GM12874 (cell line): ENCODE measurements around the gene HNRNPA1.

Source experiments
- TF ChIP-seq, protein P1 (sequence below): IDR thresholded peaks from 2 replicates; pipeline ENCODE4 v1.5.1; 2011; ENCODE audit warnings: low read depth, mild to moderate bottlenecking, control low read depth, low read length, moderate library complexity; ENCODE audit not compliant: insufficient read depth

The HNRNPA1 gene

GRCh38 chr12:54249489-54249888, 31.0 kb upstream of the HNRNPA1 start:
- TF ChIP-seq, protein P1, sequence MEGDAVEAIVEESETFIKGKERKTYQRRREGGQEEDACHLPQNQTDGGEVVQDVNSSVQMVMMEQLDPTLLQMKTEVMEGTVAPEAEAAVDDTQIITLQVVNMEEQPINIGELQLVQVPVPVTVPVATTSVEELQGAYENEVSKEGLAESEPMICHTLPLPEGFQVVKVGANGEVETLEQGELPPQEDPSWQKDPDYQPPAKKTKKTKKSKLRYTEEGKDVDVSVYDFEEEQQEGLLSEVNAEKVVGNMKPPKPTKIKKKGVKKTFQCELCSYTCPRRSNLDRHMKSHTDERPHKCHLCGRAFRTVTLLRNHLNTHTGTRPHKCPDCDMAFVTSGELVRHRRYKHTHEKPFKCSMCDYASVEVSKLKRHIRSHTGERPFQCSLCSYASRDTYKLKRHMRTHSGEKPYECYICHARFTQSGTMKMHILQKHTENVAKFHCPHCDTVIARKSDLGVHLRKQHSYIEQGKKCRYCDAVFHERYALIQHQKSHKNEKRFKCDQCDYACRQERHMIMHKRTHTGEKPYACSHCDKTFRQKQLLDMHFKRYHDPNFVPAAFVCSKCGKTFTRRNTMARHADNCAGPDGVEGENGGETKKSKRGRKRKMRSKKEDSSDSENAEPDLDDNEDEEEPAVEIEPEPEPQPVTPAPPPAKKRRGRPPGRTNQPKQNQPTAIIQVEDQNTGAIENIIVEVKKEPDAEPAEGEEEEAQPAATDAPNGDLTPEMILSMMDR: no peak

DNA sequence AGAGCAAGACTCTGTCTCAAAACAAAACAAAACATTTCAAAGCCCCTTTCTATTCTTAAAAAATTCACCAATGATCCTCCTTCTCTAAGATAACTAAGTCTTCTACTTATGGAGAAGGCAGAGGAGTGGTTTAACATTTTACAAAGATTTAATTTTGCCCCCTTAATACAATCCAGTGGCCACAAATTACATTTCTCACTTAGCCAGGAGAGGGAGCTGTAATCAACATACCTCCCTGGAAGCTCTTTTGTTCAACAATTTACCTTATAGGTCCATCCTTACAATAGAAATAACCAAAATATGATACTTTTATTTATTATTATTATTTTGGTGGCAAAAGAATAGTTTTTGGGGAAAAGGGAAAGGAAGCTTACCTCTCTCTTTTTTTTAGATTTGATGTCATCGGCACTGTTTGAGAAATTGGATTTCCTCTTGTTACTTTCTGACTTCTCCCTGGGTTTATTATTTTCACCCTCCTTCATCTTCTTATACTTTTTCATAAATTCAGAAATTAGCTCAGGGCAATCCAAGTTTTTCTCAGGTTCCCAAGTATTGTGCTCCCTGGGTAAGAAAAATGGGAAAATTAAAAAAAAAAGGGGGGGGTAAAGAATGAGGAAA, 28.8 kb upstream of the HNRNPA1 start:
- TF ChIP-seq, protein P1: peak; percentile 44; the same call in 1 of the 2 replicates

- TF ChIP-seq, protein P1: no peak
Observed at GRCh38 chr12:54253240-54253639, 27.3 kb upstream of the HNRNPA1 start.

GRCh38 chr12:54257332-54257731, 23.2 kb upstream of the HNRNPA1 start:
- TF ChIP-seq, protein P1: no peak

DNA sequence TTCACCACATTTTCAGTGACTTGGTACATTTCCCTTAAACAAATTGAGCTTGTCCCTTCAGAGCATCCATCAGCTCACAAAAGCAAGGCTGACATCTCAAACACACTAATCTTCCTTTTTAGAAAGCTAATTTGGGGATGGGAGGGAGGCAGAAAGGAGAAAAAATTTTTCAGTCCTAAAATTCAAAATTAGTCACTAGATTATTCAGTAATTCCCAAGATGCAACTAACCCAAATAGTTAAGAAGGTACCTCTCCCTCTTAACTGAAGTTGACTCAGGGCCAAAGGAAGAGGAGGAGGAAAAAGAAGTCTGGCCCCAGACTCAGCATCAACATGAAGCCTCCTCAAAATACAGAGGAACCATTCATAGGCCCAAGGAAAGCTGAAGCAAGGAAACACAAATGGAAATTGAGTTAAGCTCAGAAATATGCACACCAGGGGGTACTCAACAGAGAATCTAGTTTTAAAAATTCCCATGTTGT, 22.3 kb upstream of the HNRNPA1 start:
- TF ChIP-seq, protein P1: no peak

DNA sequence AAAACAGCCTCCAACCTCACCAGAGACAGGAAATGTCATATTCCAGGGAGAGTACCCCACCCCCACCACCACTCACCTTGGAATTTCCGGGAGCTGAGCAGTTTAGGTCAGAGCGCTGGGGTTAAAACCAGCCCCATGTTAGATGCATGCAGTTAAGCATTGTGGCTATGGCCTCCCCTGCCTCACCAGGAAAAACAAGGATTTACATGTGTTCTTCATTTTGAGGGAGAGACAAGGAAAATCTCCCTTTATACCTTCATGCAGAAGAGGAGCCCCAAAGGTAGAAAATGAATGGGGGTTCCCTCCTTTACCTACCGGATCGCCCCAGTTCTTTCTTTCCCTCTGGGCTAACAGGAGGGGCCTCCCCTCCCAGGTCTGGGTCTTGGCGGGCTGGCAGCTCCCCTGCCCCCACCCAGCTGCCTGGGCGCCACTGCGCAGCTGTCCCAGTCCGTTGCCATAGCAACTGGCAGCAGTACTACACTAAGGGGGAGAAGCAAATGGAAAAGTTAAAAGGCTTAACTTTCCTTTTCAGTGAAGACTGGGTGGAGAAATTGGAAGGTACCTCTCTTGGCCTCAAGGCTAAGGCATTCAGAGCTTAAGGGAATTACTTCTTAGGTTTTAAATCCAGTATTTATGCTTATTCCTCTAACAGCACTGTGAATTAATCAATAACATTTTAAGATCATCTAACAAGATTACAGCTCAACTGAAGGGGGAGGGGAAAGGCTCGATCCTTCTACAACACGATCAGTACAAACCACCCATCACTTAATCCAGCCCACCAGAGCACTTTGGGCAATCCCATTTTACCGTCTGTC, 21.1 kb upstream of the HNRNPA1 start:
- TF ChIP-seq, protein P1: no peak

GRCh38 chr12:54261815-54262402, 18.6 kb upstream of the HNRNPA1 start:
- TF ChIP-seq, protein P1: no peak
